H1 (cell line): ENCODE results near the gene OSM.

Source experiments
- BRCA1 ChIP-seq: IDR thresholded peaks from 2 replicates; pipeline ENCODE4 v1.6.1; 2012; ENCODE audit warnings: low read depth, low read length, improper control_type of control experiment
- CTCF ChIP-seq, 3 experiments: IDR thresholded peaks; 1 replicate in 2 of 3; 2 replicates in 1 of 3; pipeline versions ENCODE4 v1.5.1 to v1.6.1; 2011; ENCODE audit warnings: low read length in 3 of 3, mild to moderate bottlenecking in 3 of 3, inconsistent platforms in 2 of 3, low read depth in 1 of 3, moderate library complexity in 1 of 3; ENCODE audit not compliant: insufficient read depth in 1 of 3; ENCODE audit errors: control extremely low read depth in 1 of 3
- EP300 ChIP-seq, 2 experiments: IDR thresholded peaks; 1 replicate in 1 of 2; 2 replicates in 1 of 2; pipeline ENCODE4 v1.6.1; 2011 to 2012; ENCODE audit warnings: low read depth in 2 of 2, low read length in 2 of 2, mild to moderate bottlenecking in 2 of 2, borderline replicate concordance in 1 of 2, inconsistent platforms in 1 of 2, moderate library complexity in 1 of 2
- HDAC6 ChIP-seq: IDR thresholded peaks from one replicate; pipeline ENCODE4 v1.7.1; 2012; ENCODE audit warnings: low read depth, mild to moderate bottlenecking, inconsistent platforms, low read length, moderate library complexity
- JUND ChIP-seq: IDR thresholded peaks from 2 replicates; pipeline ENCODE4 v1.6.1; 2011; ENCODE audit warnings: mild to moderate bottlenecking, improper control_type of control experiment, low read length
- MAFK ChIP-seq: IDR thresholded peaks from 2 replicates; pipeline ENCODE4 v1.6.1; 2012; ENCODE audit warnings: low read depth, mild to moderate bottlenecking, improper control_type of control experiment, low read length
- POLR2A ChIP-seq, 2 experiments: IDR thresholded peaks; 1 replicate in 1 of 2; 2 replicates in 1 of 2; pipeline ENCODE4 v1.6.1; 2011; ENCODE audit warnings: low read depth in 2 of 2, low read length in 2 of 2, mild to moderate bottlenecking in 2 of 2; ENCODE audit errors: control extremely low read depth in 1 of 2
- SAP30 ChIP-seq: fragments of 300-600 bp; sonication (generic); IDR thresholded peaks from 2 replicates; pipeline ENCODE4 v1.7.1; 2012; ENCODE audit warnings: low read length, moderate library complexity, mild to moderate bottlenecking, inconsistent platforms; ENCODE audit not compliant: insufficient read depth, insufficient replicate concordance
- TCF12 ChIP-seq: IDR thresholded peaks from 2 replicates; pipeline ENCODE4 v1.6.1; 2011; ENCODE audit warnings: low read depth, mild to moderate bottlenecking, low read length
- YY1 ChIP-seq: IDR thresholded peaks from 2 replicates; pipeline ENCODE4 v1.6.1; 2011; ENCODE audit warnings: low read depth, mild to moderate bottlenecking, low read length

GRCh38 chr22:30235687-30236170 is 30.9 kb downstream of the OSM start:
- TF ChIP-seq BRCA1 (no peak), JUND (no peak), EP300 (IDR thresholded peaks at IDR 0.05; ENCODE audit: borderline replicate concordance in 1 of 2, low read depth in 2 of 2, low read length in 2 of 2) (no peak), MAFK (no peak), CTCF (IDR thresholded peaks at IDR 0.05; ENCODE audit: control extremely low read depth in 1 of 3, insufficient read depth in 1 of 3, low read depth in 1 of 3, low read length in 3 of 3) (no peak), POLR2A (IDR thresholded peaks at IDR 0.05; ENCODE audit: control extremely low read depth in 1 of 2, low read depth in 2 of 2, low read length in 2 of 2) (no peak), SAP30 (no peak), YY1 (no peak), TCF12 (no peak), HDAC6 (no peak)
